A673 (cell line): ENCODE results near the gene DENND2C. TPM values are rescaled to one million over a fixed set of nuclear protein-coding genes. Genes with fewer than 3 reads are reported as not detected.

Experiments
- BruUV-seq: library from RNA; stranded (reverse); fragments of 400-500 nt; replicated peaks from 2 replicates; lab custom pipeline; 2021; lab: Mats Ljungman, UMichigan
- CTCF ChIA-PET: fragments of 300-600 bp; sonication (Branson Sonifier 250); formaldehyde crosslinking; loops from one replicate; lab custom pipeline; 2022; ENCODE audit warnings: antibody characterized with exemption; lab: Charles Lee
- POLR2A ChIA-PET: fragments of 300-600 bp; sonication (Branson Sonifier 250); formaldehyde crosslinking; loops from one replicate; lab custom pipeline; 2022; ENCODE audit warnings: antibody characterized with exemption; ENCODE audit not compliant: low non-redundant PET; lab: Charles Lee
- DNase-seq: peaks from one replicate; pipeline ENCODE4 v3.0.0-alpha.2; 2015; ENCODE audit warnings: low spot score
- H3K27ac ChIP-seq: fragments of 200-600 bp; sonication (generic); 2 replicates; pipeline ENCODE4 v1.5.1; 2016; ENCODE audit warnings: mixed run types, low read depth, mild to moderate bottlenecking, mixed read lengths, antibody characterized with exemption, low read length; ENCODE audit not compliant: poor library complexity, severe bottlenecking
- H3K27me3 ChIP-seq: fragments of 200-600 bp; sonication (generic); replicated peaks from 2 replicates; pipeline ENCODE4 v1.6.1; 2017; ENCODE audit warnings: mixed run types, low read depth, mild to moderate bottlenecking, mixed read lengths, antibody characterized with exemption, low read length; ENCODE audit not compliant: insufficient read depth, poor library complexity
- H3K36me3 ChIP-seq: fragments of 200-600 bp; sonication (generic); 2 replicates; pipeline ENCODE4 v1.6.1; 2016; ENCODE audit warnings: mixed run types, mild to moderate bottlenecking, mixed read lengths, antibody characterized with exemption, low read length; ENCODE audit not compliant: insufficient read depth, poor library complexity, severe bottlenecking
- H3K4me1 ChIP-seq: fragments of 200-600 bp; sonication (generic); 2 replicates; pipeline ENCODE4 v1.6.1; 2017; ENCODE audit warnings: mixed run types, mild to moderate bottlenecking, mixed read lengths, antibody characterized with exemption, low read length; ENCODE audit not compliant: insufficient read depth, poor library complexity, severe bottlenecking
- H3K4me3 ChIP-seq: fragments of 200-600 bp; sonication (generic); 2 replicates; pipeline ENCODE4 v1.5.1; 2016; ENCODE audit warnings: low read depth, mixed run types, mild to moderate bottlenecking, mixed read lengths, low read length; ENCODE audit not compliant: poor library complexity, severe bottlenecking
- H3K9me3 ChIP-seq: fragments of 200-600 bp; sonication (generic); 2 replicates; pipeline ENCODE4 v1.6.1; 2016; ENCODE audit warnings: mixed run types, low read depth, mild to moderate bottlenecking, mixed read lengths, antibody characterized with exemption, low read length; ENCODE audit not compliant: poor library complexity, severe bottlenecking
- CTCF ChIP-seq: fragments of 300-800, 200-600 bp; sonication (generic); conservative IDR thresholded peaks from 2 replicates; pipeline ENCODE4 v1.5.1; 2017; ENCODE audit warnings: low read depth, mild to moderate bottlenecking, antibody characterized with exemption, low read length, moderate library complexity, mixed read lengths
- EZH2 ChIP-seq: fragments of 200-600 bp; sonication (generic); IDR thresholded peaks from 2 replicates; pipeline ENCODE4 v1.6.1; 2017; ENCODE audit warnings: borderline replicate concordance, low read depth, mild to moderate bottlenecking, mixed read lengths, antibody characterized with exemption, low read length; ENCODE audit not compliant: poor library complexity, severe bottlenecking
- intact Hi-C: fragments of 100-400 bp; cut with micrococcal nuclease; formaldehyde crosslinking; loops from one replicate; pipeline ENCODE4 v1.10.0; 2022; ENCODE audit not compliant: unreplicated experiment
- total RNA-seq: library from RNA; stranded (reverse); gene quantifications from 2 replicates; pipeline ENCODE4 v1.2.3, GENCODE V29; 2021

Gene DENND2C
- total RNA-seq, 1 experiment from 2014 or later = 1.9 TPM

GRCh38 chr1:114620419-114620818 is 49.4 kb downstream of the DENND2C start:
- Histone ChIP-seq H3K27ac (no peak overlapping the region), H3K4me1 (no peaks in the 10 kb centered on the region), H3K4me3 (no peak overlapping the region), H3K27me3 (no peaks in the 10 kb centered on the region), H3K36me3 (no peaks in the 10 kb centered on the region), H3K9me3 (no peaks in the 10 kb centered on the region)
- BruUV-seq = no TSS peak
- no peak for DNase-seq
- POLR2A ChIA-PET = no interaction called here
- TF ChIP-seq EZH2 (no peak), CTCF (no peak)
- intact Hi-C loops = no loop called here
- CTCF ChIA-PET = no interaction called here

- no peaks in the 10 kb centered on the region for H3K27me3 ChIP-seq
- no peaks in the 10 kb centered on the region for H3K4me1 ChIP-seq
- H3K36me3 ChIP-seq = no peaks in the 10 kb centered on the region
- no peak overlapping the region for H3K4me3 ChIP-seq
- DNase-seq = no peak
- ChIA-PET POLR2A (no interaction called here), CTCF (no interaction called here)
- BruUV-seq = no TSS peak
- intact Hi-C loops = no loop called here
- TF ChIP-seq CTCF (no peak), EZH2 (no peak)
- no peaks in the 10 kb centered on the region for H3K9me3 ChIP-seq
- no peak overlapping the region for H3K27ac ChIP-seq
Observed at GRCh38 chr1:114618606-114619005, 51.2 kb downstream of the DENND2C start.

GRCh38 chr1:114610546-114611245 is 59.2 kb downstream of the DENND2C start:
- Histone ChIP-seq H3K27me3 (no peaks in the 10 kb centered on the region), H3K36me3 (no peaks in the 10 kb centered on the region), H3K9me3 (no peaks in the 10 kb centered on the region), H3K4me3 (no peak overlapping the region), H3K27ac (no peak overlapping the region), H3K4me1 (no peaks in the 10 kb centered on the region)
- TF ChIP-seq CTCF (no peak), EZH2 (no peak)
- CTCF ChIA-PET = no interaction called here
- no peak for DNase-seq
- BruUV-seq = no TSS peak
- intact Hi-C loops = no loop called here
- POLR2A ChIA-PET = no interaction called here
